ENCODE measurements around the gene CD74. TPM values are rescaled to one million over a fixed set of nuclear protein-coding genes. Genes with fewer than 3 reads are reported as not detected.
"Not testable (repeated sequence)": the region's sequence is repeated elsewhere in the genome, so short reads cannot be mapped to it uniquely, and the experiment has no call there.

Gene CD74
- total and polyA plus RNA-seq, 2 donors: 161 to 554 TPM

- WGBS: 89% methylated on average over 18 of the region's 18 CpGs
- no peak overlapping the region for H3K4me3 ChIP-seq (ENCODE audit: low read depth, low read length)
- H3K36me3 ChIP-seq (ENCODE audit: insufficient read depth): no peaks in the 10 kb centered on the region
- no peak overlapping the region for H3K27ac ChIP-seq (ENCODE audit: low read depth)
- no peak for DNase-seq (ENCODE audit: extremely low spot score)
- H3K4me1 ChIP-seq (ENCODE audit: insufficient read depth): no peaks in the 10 kb centered on the region
These were observed 18.3 kb upstream of the CD74 start for GRCh38 chr5:150431048-150431447.

GRCh38 chr5:150429410-150429873 lies 16.7 kb upstream of the CD74 start:
- Histone ChIP-seq H3K36me3 (ENCODE audit: insufficient read depth) (no peaks in the 10 kb centered on the region), H3K27ac (ENCODE audit: low read depth) (no peak overlapping the region), H3K4me1 (ENCODE audit: insufficient read depth) (no peaks in the 10 kb centered on the region), H3K4me3 (ENCODE audit: low read depth, low read length) (no peak overlapping the region)
- 87% methylated on average over 5 of the region's 5 CpGs for WGBS
- no peak for DNase-seq (ENCODE audit: extremely low spot score)

- no peaks in the 10 kb centered on the region for H3K4me1 ChIP-seq (ENCODE audit: insufficient read depth)
- no peaks in the 10 kb centered on the region for H3K36me3 ChIP-seq (ENCODE audit: insufficient read depth)
- WGBS: 95% methylated on average over 5 of the region's 5 CpGs
- H3K4me3 ChIP-seq (ENCODE audit: low read depth, low read length): no peak overlapping the region
- DNase-seq (ENCODE audit: extremely low spot score): no peak
- no peak overlapping the region for H3K27ac ChIP-seq (ENCODE audit: low read depth)
These were observed 16.3 kb upstream of the CD74 start for GRCh38 chr5:150428978-150429377.

- H3K4me3 ChIP-seq (ENCODE audit: low read depth, low read length): no peak overlapping the region
These were observed 15.6 kb upstream of the CD74 start for GRCh38 chr5:150428106-150428876.

GRCh38 chr5:150426165-150426564 lies 13.5 kb upstream of the CD74 start:
- H3K36me3 ChIP-seq (ENCODE audit: insufficient read depth); H3K4me1 ChIP-seq (ENCODE audit: insufficient read depth); H3K4me3 ChIP-seq (ENCODE audit: low read depth, low read length); H3K27ac ChIP-seq (ENCODE audit: low read depth); DNase-seq (ENCODE audit: extremely low spot score): not testable (repeated sequence)
- WGBS: 94% methylated on average over 9 of the region's 9 CpGs

More at GRCh38 chr5:150428106-150428876, 15.6 kb upstream of the CD74 start:
- DNase-seq (ENCODE audit: extremely low spot score): no peak
- Histone ChIP-seq H3K36me3 (ENCODE audit: insufficient read depth) (no peaks in the 10 kb centered on the region), H3K27ac (ENCODE audit: low read depth) (no peak overlapping the region), H3K4me1 (ENCODE audit: insufficient read depth) (no peaks in the 10 kb centered on the region)
- 54% methylated on average over 18 of the region's 18 CpGs for WGBS

- Histone ChIP-seq H3K4me3 (ENCODE audit: low read depth, low read length) (no peak overlapping the region), H3K36me3 (ENCODE audit: insufficient read depth) (no peaks in the 10 kb centered on the region), H3K4me1 (ENCODE audit: insufficient read depth) (no peaks in the 10 kb centered on the region), H3K27ac (ENCODE audit: low read depth) (no peak overlapping the region)
- WGBS: 58% methylated on average over 3 of the region's 3 CpGs
- DNase-seq (ENCODE audit: extremely low spot score): no peak
These were observed 10.0 kb upstream of the CD74 start for GRCh38 chr5:150422758-150423157.

GRCh38 chr5:150422075-150422474 lies 9.4 kb upstream of the CD74 start:
- WGBS: 47% methylated on average over 4 of the region's 4 CpGs
- Histone ChIP-seq H3K36me3 (ENCODE audit: insufficient read depth) (no peaks in the 10 kb centered on the region), H3K4me3 (ENCODE audit: low read depth, low read length) (no peak overlapping the region), H3K27ac (ENCODE audit: low read depth) (no peak overlapping the region), H3K4me1 (ENCODE audit: insufficient read depth) (no peaks in the 10 kb centered on the region)
- no peak for DNase-seq (ENCODE audit: extremely low spot score)

- Histone ChIP-seq H3K4me1 (ENCODE audit: insufficient read depth) (no peaks in the 10 kb centered on the region), H3K4me3 (ENCODE audit: low read depth, low read length) (no peak overlapping the region), H3K27ac (ENCODE audit: low read depth) (no peak overlapping the region), H3K36me3 (ENCODE audit: insufficient read depth) (no peaks in the 10 kb centered on the region)
- no peak for DNase-seq (ENCODE audit: extremely low spot score)
- WGBS: 74% methylated on average over 7 of the region's 7 CpGs
These were observed 7.0 kb upstream of the CD74 start for GRCh38 chr5:150419630-150420270.

- not testable (repeated sequence) for H3K4me3 ChIP-seq (ENCODE audit: low read depth, low read length); H3K36me3 ChIP-seq (ENCODE audit: insufficient read depth); DNase-seq (ENCODE audit: extremely low spot score); H3K4me1 ChIP-seq (ENCODE audit: insufficient read depth); H3K27ac ChIP-seq (ENCODE audit: low read depth)
- WGBS: 93% methylated on average over 16 of the region's 16 CpGs
These were observed 1.4 kb upstream of the CD74 start for GRCh38 chr5:150413902-150414790.

- no peaks in the 10 kb centered on the region for H3K36me3 ChIP-seq (ENCODE audit: insufficient read depth)
- DNase-seq (ENCODE audit: extremely low spot score): no peak
- 72% methylated on average over 12 of the region's 12 CpGs for WGBS
- no peaks in the 10 kb centered on the region for H3K4me1 ChIP-seq (ENCODE audit: insufficient read depth)
- peak overlapping the region; percentile 26 for H3K27ac ChIP-seq (ENCODE audit: low read depth)
- peak overlapping the region; percentile 2 for H3K4me3 ChIP-seq (ENCODE audit: low read depth, low read length)
These were observed 629 bp upstream of the CD74 start for GRCh38 chr5:150413176-150413901.

GRCh38 chr5:150411245-150411979 lies 1.3 kb downstream of the CD74 start:
- Histone ChIP-seq H3K27ac (ENCODE audit: low read depth) (peak overlapping the region; percentile 84), H3K4me3 (ENCODE audit: low read depth, low read length) (peak overlapping the region; percentile 28), H3K4me1 (ENCODE audit: insufficient read depth) (no peaks in the 10 kb centered on the region), H3K36me3 (ENCODE audit: insufficient read depth) (no peaks in the 10 kb centered on the region)
- DNase-seq (ENCODE audit: extremely low spot score): no peak
- WGBS: 85% methylated on average over 5 of the region's 5 CpGs

- DNase-seq (ENCODE audit: extremely low spot score): no peak
- no peaks in the 10 kb centered on the region for H3K4me1 ChIP-seq (ENCODE audit: insufficient read depth)
- WGBS: 27% methylated on average over 4 of the region's 4 CpGs
- peak overlapping the region; percentile 28 for H3K4me3 ChIP-seq (ENCODE audit: low read depth, low read length)
- no peaks in the 10 kb centered on the region for H3K36me3 ChIP-seq (ENCODE audit: insufficient read depth)
- H3K27ac ChIP-seq (ENCODE audit: low read depth): peak overlapping the region; percentile 6
These were observed 2.0 kb downstream of the CD74 start for GRCh38 chr5:150410524-150411244.

Measured in urinary bladder (tissue), 4 donors.